HG03342 (cell line): ENCODE results near the gene CALML6.

ENCODE experiments used
- ATAC-seq: cut with Tn5 transposase; IDR thresholded peaks from one replicate; pipeline ENCODE4 v1.9.1; 2021; ENCODE audit warnings: mild to moderate bottlenecking, moderate library complexity; ENCODE audit not compliant: unreplicated experiment

CALML6 gene

GRCh38 chr1:1941868-1942752 is 27.1 kb downstream of the CALML6 start:
- ATAC-seq, result no peak

DNA sequence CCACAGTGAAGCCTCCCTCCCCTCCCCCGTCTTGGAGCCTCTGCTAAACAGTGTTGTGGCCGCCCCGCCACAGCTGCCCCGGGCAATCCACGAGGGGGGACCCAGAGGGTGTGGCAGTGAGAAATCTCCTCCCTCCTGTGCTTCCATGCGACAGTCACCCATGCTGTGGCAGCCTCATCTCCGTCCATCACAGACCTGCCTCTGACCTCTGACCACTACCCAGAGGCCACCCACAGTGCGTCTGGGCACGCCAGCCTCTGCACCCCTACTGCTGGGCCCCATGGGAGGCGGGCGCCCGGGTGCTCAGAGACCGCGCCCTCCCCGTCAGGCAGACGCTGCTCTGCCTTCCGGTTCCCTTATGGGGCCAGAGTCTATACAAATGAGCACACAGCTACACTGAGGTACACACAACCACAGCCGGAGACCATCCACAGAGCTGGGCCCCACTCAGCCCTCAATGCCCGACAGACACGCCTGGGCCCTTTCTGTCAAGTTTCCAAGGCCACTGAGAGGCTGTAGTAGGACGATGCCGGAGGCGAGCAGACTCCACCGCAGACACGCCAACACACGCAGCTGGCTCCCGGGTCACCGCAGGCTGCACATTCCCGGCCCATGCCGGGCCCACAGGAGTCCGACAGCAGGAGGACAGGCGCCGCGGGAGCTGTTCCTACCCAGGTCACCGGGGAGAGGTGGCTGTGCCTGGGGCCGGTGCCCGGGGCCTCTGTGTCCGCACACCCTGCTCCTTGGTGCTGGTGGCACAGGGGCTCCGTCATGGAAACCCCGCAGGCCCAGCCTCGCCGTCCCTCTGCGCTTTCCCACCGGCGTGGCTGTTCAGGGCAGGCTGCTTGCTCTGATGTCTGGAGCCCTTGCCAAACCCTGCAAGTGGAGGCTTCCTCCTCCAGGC is 27.9 kb downstream of the CALML6 start:
- ATAC-seq, result no peak

- ATAC-seq, result no peak
These were observed 28.9 kb downstream of the CALML6 start for GRCh38 chr1:1943834-1944570.

DNA sequence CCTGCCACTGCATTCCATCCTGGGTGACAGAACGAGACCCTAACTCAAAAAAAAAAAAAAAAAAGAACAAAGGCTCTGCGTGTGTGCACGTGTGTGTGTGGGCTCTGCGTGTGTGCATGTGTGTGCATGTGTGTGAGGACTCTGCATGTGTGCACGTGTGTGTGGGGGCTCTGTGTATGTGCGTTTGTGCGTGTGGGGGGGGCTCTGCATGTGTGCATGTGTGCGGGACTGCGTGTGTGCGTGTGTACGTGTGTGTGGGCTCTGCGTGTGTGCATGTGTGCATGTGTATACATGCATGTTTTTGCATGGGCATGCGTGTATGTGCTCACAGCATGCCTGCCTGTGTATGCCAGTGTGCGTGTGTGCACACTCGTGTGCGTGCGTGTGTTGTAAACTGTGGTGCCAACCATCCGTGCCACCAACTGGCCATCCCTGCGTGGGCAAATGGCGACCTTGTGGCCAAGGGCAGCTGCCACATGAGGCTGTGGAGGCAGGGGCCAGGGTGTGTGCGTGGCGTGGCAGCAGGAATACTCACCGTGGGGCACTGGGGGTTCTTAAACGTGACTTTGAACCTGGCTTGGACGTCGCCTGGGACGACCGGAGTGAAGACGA is 30.8 kb downstream of the CALML6 start:
- no peak for ATAC-seq

- no peak for ATAC-seq
These were observed 31.5 kb downstream of the CALML6 start for GRCh38 chr1:1946540-1946939.

GRCh38 chr1:1947493-1947892 is 32.4 kb downstream of the CALML6 start:
- no peak for ATAC-seq

DNA sequence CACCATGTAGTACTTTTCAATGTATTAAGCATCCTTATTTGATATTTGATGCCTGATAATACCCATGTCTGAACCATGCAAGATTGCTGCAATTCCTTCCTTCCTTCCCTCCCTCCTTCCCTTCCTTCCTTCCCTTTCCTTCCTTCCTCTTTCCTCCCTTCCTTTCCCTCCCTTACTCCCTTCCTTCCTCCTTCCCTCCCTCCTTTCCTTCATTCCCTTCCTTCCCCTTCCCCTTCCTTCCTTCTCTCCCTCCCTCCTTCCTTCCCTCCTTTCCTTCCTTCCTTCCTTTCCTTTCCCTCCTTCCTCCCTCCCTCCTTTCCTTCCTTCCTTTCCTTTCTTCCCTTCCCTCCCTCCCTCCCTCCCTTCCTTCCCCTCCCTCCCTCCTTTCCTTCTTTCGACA is 33.7 kb downstream of the CALML6 start:
- no peak for ATAC-seq

DNA sequence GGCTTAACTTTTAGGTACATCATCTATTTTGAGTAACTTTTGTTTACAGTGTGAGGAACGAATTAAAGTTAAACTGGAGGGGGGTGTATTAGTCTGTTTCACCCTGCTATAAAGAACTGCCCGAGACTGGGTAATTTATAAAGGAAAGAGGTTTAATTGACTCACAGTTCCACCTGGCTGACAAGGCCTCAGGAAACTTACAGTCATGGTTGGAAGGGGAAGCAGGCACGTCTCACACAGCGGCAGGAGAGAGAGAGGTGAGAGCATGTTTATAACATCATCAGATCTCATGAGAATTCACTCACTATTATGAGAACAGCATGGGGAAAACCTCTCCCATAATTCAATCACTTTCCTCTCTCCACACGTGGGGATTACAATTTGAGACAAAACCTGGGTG is 35.9 kb downstream of the CALML6 start:
- no peak for ATAC-seq

DNA sequence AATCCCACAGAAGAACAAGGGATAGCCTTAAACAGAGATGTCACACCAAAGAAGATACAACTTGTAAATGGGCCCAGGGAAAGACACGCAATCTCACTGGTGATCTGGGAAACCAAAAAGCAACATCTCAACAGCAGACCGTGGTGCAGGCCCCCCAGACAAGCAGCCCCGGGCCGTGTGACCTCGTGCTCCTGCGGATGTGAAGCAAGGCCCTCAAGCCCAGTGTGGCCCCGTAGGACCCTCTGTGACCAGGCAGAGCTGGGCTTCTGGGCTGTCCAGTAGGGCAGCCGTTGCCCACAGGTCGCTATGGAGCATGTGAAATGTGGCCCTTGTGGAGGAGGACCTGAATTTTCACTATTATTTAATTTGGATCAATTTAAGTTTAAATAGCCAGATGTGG is 39.0 kb downstream of the CALML6 start:
- no peak for ATAC-seq

- no peak for ATAC-seq
These were observed 39.9 kb downstream of the CALML6 start for GRCh38 chr1:1954831-1955441.

GRCh38 chr1:1955621-1956094 is 40.6 kb downstream of the CALML6 start:
- ATAC-seq, result no peak

- no peak for ATAC-seq
These were observed 41.0 kb downstream of the CALML6 start for GRCh38 chr1:1956101-1956500.

GRCh38 chr1:1956586-1957532 is 41.8 kb downstream of the CALML6 start:
- no peak for ATAC-seq

DNA sequence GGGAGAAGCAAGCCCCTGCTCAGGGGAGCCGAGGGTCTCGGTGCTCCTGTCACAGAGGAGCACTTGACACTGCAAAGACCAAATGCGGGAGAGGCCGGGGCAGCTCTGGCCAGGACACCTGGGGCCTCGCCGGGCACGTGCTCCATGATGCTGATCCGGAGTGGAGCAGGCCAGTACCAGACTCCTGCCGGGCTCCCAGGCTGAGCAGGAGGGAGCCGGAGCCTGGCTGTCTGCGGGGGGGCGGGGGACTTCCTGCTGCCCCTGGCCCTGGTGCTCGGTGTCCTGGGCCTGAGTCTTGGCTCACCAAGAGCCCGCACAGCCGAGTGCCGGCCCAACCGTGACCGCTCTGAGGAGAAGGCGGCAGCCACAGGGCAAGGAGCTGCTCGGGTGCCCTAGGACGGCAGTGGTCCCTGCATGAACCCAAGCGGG is 42.5 kb downstream of the CALML6 start:
- no peak for ATAC-seq

DNA sequence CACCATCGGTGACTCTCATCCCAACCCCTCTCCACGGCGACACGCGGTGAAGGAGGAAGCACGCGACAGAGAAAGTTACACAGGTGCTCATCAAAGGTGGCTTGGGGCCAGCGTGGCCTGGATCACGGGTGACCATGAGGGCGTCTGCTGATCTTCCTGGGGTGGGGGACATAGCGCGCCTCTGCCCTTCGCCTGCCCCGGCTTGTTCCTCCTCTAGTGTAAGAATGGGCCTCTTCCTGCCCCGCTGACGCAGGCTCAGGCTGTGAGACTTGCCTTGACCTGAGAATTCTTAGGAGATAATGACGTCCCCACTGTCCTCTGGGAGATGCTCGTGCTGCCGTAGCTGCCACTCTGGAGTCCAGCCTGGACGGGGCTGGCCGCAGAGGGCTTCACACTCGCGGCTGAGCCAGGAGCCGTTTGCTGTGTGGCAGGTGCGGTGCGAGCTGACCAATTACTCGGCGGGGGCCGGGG is 43.0 kb downstream of the CALML6 start:
- no peak for ATAC-seq

- ATAC-seq, result no peak
These were observed 44.4 kb downstream of the CALML6 start for GRCh38 chr1:1959459-1959839.

DNA sequence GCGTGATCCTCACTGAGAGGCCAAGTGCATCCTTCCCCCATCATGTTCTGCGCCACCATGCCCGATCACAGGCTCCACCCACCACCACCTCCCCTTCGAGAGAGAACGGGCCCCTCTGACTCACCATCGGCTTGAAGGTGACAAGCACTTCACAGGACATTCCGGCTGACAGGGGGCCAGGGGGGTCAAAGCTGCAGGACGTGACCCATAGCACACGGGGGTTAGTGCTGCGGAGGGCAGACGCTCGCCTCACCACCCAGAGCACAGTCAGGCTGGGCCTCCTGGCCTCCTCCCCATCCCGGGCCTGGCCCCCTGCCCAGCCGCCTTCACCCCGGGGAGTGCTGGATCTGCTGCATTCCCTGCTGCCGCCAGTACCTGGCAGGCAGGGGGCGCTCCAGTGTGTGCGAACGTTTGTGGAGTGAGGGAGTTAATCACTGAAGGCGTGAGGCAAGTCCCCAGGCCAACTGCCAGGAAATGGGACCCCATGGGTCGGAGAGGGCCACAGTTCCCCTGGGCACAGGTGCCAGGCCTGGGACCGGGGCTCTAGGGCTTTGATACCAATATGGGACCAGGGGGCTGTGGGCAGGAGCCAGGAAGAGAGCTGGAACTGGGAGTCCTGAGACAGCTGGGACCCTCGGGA is 44.9 kb downstream of the CALML6 start:
- no peak for ATAC-seq

- no peak for ATAC-seq
These were observed 45.6 kb downstream of the CALML6 start for GRCh38 chr1:1960480-1961196.
